Common myeloid progenitor, CD34-positive (primary cell): Measurements from ENCODE around the gene TREM1.

Experiments used
- CTCF ChIA-PET: fragments of 350-600 bp; sonication (Branson Sonifier 250); formaldehyde crosslinking; loops from one replicate; lab custom pipeline; 2021; ENCODE audit warnings: antibody characterized with exemption; lab: Charles Lee
- POLR2A ChIA-PET: fragments of 350-600 bp; sonication (Branson Sonifier 250); formaldehyde crosslinking; loops from one replicate; lab custom pipeline; 2021; ENCODE audit warnings: antibody characterized with exemption; lab: Charles Lee
- DNase-seq, 3 donors: peaks; one replicate each; pipeline versions ENCODE4 v3.0.0 to v3.0.0-alpha.2; 2013
- H3K27ac ChIP-seq, 2 experiments: 1 replicate in 1 of 2; 2 replicates in 1 of 2; pipeline ENCODE4 v1.7.0; 2013; ENCODE audit warnings: inconsistent platforms in 2 of 2, low read length in 2 of 2, mild to moderate bottlenecking in 2 of 2, low read depth in 1 of 2, moderate library complexity in 1 of 2; ENCODE audit not compliant: severe bottlenecking in 2 of 2, insufficient read depth in 1 of 2, poor library complexity in 1 of 2
- H3K27me3 ChIP-seq, 5 experiments: replicated peaks in 2 of 5; 1 replicate in 3 of 5; 2 replicates in 2 of 5; pipeline versions ENCODE4 v1.6.1 to v1.7.0; 2013; ENCODE audit warnings: low read length in 4 of 5, mild to moderate bottlenecking in 2 of 5, moderate library complexity in 2 of 5, inconsistent platforms in 1 of 5; ENCODE audit not compliant: insufficient read depth in 5 of 5, control insufficient read depth in 4 of 5
- H3K36me3 ChIP-seq, 4 experiments: 1 replicate in 2 of 4; 2 replicates in 2 of 4; pipeline versions ENCODE4 v1.6.1 to v1.7.0; 2013; ENCODE audit warnings: low read length in 3 of 4, control low read depth in 1 of 4, mild to moderate bottlenecking in 1 of 4; ENCODE audit not compliant: control insufficient read depth in 4 of 4, insufficient read depth in 4 of 4
- H3K4me1 ChIP-seq, 4 experiments: 1 replicate in 3 of 4; 2 replicates in 1 of 4; pipeline versions ENCODE4 v1.6.1 to v1.7.1; 2013; ENCODE audit warnings: low read length in 3 of 4, mild to moderate bottlenecking in 3 of 4, control low read depth in 1 of 4, inconsistent platforms in 1 of 4, moderate library complexity in 1 of 4; ENCODE audit not compliant: control insufficient read depth in 4 of 4, insufficient read depth in 4 of 4; ENCODE audit errors: control extremely low read depth in 1 of 4
- H3K4me3 ChIP-seq, 7 experiments: 1 replicate in 4 of 7; 2 replicates in 3 of 7; pipeline versions ENCODE4 v1.5.1 to v1.7.0; 2013; ENCODE audit warnings: mild to moderate bottlenecking in 7 of 7, low read length in 6 of 7, moderate library complexity in 6 of 7, inconsistent platforms in 2 of 7, low read depth in 2 of 7, control low read depth in 1 of 7; ENCODE audit not compliant: insufficient read depth in 4 of 7, control insufficient read depth in 1 of 7; ENCODE audit errors: extremely low read depth in 1 of 7
- H3K9me3 ChIP-seq, 5 experiments: 1 replicate in 4 of 5; 2 replicates in 1 of 5; pipeline versions ENCODE4 v1.6.1 to v1.7.1; 2013; ENCODE audit warnings: low read length in 4 of 5, mild to moderate bottlenecking in 2 of 5, inconsistent platforms in 1 of 5, low read depth in 1 of 5, moderate library complexity in 1 of 5; ENCODE audit not compliant: control insufficient read depth in 4 of 5, insufficient read depth in 2 of 5; ENCODE audit errors: control extremely low read depth in 1 of 5
- WGBS: methylation state at CpG from one replicate; pipeline ENCODE4 v1.1.5; 2013; ENCODE audit not compliant: insufficient coverage; 5-methylcytosine and 5-hydroxymethylcytosine counted together

Gene TREM1

DNA sequence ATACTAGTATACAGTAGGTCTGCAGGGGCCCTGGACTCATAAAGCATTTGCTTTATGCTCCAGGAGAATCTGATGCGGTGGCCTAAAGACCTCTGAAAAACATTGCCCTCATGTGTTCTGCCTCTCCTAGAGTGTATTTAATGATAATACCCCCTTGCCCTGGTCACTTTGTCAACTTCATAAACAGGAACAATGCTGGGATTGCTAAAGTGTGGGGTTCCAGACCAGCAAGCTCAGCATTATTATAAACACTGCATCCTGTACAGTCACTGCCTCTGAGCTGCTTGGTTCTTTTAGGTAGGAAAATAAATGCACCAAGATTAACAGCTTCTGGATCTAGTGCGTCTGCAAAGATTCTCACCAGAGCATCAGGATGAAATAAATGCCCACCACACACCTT, 12.2 kb downstream of the TREM1 start:
- Histone ChIP-seq H3K36me3 (no peaks in the 10 kb centered on the region), H3K27me3 (no peaks in the 10 kb centered on the region), H3K4me3 (no peak overlapping the region), H3K4me1 (peaks cover 6 to 32% (median 20%) of the 10 kb centered on the region in 4 experiments), H3K9me3 (no peaks in the 10 kb centered on the region), H3K27ac (no peak overlapping the region)
- POLR2A ChIA-PET, result no interaction called here
- WGBS, result 80% methylated on average over 1 of the region's 2 CpGs
- DNase-seq, result no peak
- CTCF ChIA-PET, result interaction anchor here (0.9 to 1.1 kb wide), 2 partner anchors 46 to 75 kb away, joined by 3 to 4 read pairs; no protein-coding TSS in a partner anchor

DNA sequence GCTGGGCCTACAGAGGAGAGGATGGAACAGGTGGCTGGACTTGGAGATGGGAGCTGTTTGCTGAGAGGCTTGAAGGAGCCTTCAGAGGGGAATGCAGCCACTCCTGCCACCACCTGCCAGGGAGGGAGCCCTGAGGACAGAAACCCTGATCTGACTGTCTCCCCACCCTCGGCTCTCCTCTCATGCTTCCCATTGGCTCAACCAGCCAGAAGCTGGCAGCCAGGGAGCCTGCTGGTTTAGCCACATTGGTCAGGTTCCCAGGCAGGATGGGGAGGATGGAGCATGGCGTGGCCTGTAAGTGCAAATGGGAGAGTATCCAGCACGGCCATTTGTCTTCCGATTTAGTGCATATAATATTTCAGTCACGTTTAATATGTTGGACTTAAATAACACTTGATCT, 12.8 kb downstream of the TREM1 start:
- Histone ChIP-seq H3K27me3 (no peaks in the 10 kb centered on the region), H3K36me3 (no peaks in the 10 kb centered on the region), H3K4me1 (peaks cover 6 to 27% (median 16%) of the 10 kb centered on the region in 4 experiments), H3K4me3 (no peak overlapping the region), H3K9me3 (no peaks in the 10 kb centered on the region), H3K27ac (no peak overlapping the region)
- POLR2A ChIA-PET, result no interaction called here
- CTCF ChIA-PET, result interaction anchor here (1.1 kb wide), 1 partner anchor 46 kb away, joined by 3 read pairs; no protein-coding TSS in a partner anchor
- WGBS, result 100% methylated on average over 2 of the region's 5 CpGs
- DNase-seq, result no peak

DNA sequence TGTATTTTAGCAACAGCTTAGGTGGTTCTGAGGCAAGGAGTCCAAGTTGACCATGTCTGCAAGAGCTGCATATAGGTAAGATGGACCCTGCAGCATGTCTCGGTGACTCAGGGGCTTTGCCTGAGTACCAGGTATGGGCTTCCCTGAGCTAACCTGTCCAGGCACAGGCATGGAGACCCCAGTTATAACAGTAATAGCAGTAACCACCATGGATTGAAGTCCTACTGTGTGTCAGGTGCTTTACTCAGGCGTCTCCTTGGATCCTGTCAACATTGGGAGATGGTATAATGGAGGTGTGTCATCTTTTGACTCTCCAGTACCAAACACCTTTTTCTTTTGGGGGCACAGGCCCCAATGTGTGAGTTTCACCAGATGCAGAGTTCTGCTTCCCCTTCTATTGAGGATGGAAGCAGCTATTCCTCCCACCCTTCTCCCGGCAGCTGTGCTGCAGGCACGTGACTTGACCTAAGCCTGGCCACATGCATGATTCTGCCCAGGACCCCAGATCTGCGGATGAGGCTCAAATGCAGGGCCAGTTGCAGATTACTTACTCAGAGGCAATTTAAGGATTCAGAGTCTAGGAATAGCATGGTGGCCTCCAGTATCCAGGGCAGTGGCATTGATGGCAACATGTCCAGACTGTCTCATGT, 13.8 kb downstream of the TREM1 start:
- ChIA-PET CTCF (interaction anchor here (1.1 to 1.4 kb wide), 3 partner anchors 51 to 72 kb away, joined by 3 read pairs; partner anchors contain the start of gene TREML2), POLR2A (no interaction called here)
- Histone ChIP-seq H3K36me3 (no peaks in the 10 kb centered on the region), H3K27me3 (no peaks in the 10 kb centered on the region), H3K9me3 (no peaks in the 10 kb centered on the region), H3K4me1 (peaks cover 6 to 22% (median 14%) of the 10 kb centered on the region in 4 experiments), H3K4me3 (no peak overlapping the region), H3K27ac (no peak overlapping the region)
- no peak for DNase-seq
- 92% methylated on average over 4 of the region's 5 CpGs for WGBS

DNA sequence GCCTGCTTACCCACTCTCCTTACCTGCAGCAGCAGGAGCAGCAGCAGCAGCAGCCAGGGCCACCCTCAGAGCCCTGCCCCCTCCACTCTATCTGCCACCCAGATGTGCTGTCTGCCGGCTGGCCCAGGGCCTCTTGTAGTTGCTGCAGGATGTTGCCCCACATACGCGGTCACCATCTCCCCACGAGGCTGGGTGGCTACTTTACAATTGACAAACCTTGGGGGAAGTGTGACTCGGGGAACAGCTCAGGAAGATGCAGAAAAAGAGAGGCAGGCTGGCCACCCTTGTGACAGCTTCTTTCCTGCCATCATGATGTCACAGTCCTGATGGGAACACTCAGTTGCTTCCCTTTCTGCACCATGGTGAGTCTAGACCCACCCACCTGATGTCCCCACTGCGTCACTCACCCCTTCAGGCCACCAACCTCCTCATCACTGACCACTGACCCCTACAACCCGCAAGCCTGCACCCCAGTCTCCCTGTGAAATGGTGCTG, 14.5 kb downstream of the TREM1 start:
- ChIA-PET POLR2A (no interaction called here), CTCF (interaction anchor here (1.1 to 1.4 kb wide), 3 partner anchors 50 to 71 kb away, joined by 3 read pairs; partner anchors contain the start of gene TREML2)
- Histone ChIP-seq H3K4me1 (peaks cover 6 to 22% (median 12%) of the 10 kb centered on the region in 4 experiments), H3K9me3 (no peaks in the 10 kb centered on the region), H3K27ac (no peak overlapping the region), H3K4me3 (peak overlapping the region in 1 of 7 experiments; percentile 17), H3K27me3 (no peaks in the 10 kb centered on the region), H3K36me3 (no peaks in the 10 kb centered on the region)
- peak; percentile 51 to 90 (median 89) for DNase-seq
- 43% methylated on average over 6 of the region's 7 CpGs for WGBS

DNA sequence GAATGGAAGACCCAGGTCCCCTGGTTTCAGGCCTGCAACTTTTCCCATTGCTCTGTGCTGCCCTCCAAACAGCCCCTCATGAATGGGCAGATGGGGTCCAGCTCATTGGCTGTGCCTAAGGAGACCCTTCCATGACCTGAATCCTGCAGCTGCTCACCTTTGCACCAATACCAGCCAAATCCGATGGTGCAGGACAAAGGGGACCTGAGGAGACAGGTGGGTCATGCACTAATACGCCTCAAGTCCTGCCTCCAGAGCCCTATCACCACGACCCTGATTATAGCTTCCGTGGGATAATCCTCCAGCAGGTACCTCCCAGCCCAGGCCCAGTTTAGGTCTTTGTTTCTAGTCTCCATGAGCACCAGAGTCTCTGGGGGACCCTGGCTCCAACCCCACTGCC, 16.8 kb downstream of the TREM1 start:
- POLR2A ChIA-PET, result no interaction called here
- CTCF ChIA-PET, result interaction anchor here (1.2 to 1.5 kb wide), 3 partner anchors 9 to 87 kb away, joined by 3 to 8 read pairs (median 4); no protein-coding TSS in a partner anchor
- H3K27ac ChIP-seq, result no peak overlapping the region
- H3K4me1 ChIP-seq, result peaks cover 6 to 19% (median 12%) of the 10 kb centered on the region in 4 experiments
- 100% methylated on average over 4 of the region's 4 CpGs for WGBS
- H3K27me3 ChIP-seq, result no peaks in the 10 kb centered on the region
- no peak for DNase-seq
- no peaks in the 10 kb centered on the region for H3K36me3 ChIP-seq
- H3K4me3 ChIP-seq, result no peak overlapping the region
- H3K9me3 ChIP-seq, result no peaks in the 10 kb centered on the region

DNA sequence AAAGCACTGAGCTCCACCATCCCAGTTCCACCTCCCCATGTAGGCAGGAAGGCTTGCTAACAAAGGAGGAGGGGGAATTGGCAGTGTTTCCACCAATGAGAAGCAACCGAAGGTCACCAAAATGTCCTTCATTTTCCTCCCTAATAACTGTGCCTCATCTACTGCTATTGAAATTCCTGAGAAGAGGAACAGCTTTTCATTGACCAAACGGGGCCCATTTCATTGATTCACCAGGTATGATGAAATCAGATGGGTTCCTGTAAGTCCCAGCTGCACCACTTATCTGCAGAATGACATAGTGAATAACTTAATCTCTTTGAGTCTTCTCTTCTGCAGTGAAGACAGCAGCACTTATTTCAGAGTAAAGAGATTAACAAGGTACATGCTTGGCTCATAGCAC, 17.3 kb downstream of the TREM1 start:
- no peaks in the 10 kb centered on the region for H3K9me3 ChIP-seq
- CTCF ChIA-PET, result interaction anchor here (1.2 to 1.5 kb wide), 3 partner anchors 9 to 86 kb away, joined by 3 to 8 read pairs (median 4); no protein-coding TSS in a partner anchor

DNA sequence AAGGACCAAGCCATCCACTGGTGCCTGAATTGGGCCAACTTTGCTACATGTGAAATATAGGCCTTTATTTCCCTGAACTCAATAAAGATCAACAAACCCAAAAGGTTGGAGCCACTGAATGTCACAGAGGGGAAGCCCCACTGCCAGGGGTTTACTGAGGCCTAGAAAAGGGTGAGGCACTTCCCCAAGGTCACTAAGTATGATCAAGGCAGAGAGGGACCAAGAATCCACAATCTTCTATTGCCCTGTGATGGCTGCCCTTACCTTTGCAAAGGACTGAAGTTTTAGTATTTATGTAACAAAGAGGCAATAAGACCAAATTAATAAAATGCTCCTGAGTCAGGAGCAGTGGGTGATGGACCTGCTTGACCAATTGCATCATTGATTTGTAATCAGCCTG, 18.0 kb downstream of the TREM1 start:
- POLR2A ChIA-PET, result interaction anchor here (0.6 kb wide), 1 partner anchor 40 kb away, joined by 5 read pairs; no protein-coding TSS in a partner anchor
- Histone ChIP-seq H3K27ac (no peak overlapping the region), H3K4me1 (peaks cover 6 to 18% (median 12%) of the 10 kb centered on the region in 4 experiments), H3K4me3 (no peak overlapping the region), H3K27me3 (no peaks in the 10 kb centered on the region), H3K36me3 (no peaks in the 10 kb centered on the region), H3K9me3 (peaks cover 0 to 4% (median 2%) of the 10 kb centered on the region in 5 experiments)
- DNase-seq, result no peak
- CTCF ChIA-PET, result interaction anchor here (1.2 kb wide), 1 partner anchor 18 kb away, joined by 4 read pairs; no protein-coding TSS in a partner anchor

More for the DNA sequence above, 17.3 kb downstream of the TREM1 start:
- Histone ChIP-seq H3K4me1 (peaks cover 6 to 18% (median 12%) of the 10 kb centered on the region in 4 experiments), H3K27ac (no peak overlapping the region), H3K36me3 (no peaks in the 10 kb centered on the region), H3K4me3 (no peak overlapping the region), H3K27me3 (no peaks in the 10 kb centered on the region)
- WGBS, result 100% methylated on average over 1 of the region's 2 CpGs
- POLR2A ChIA-PET, result interaction anchor here (0.6 kb wide), 1 partner anchor 39 kb away, joined by 5 read pairs; no protein-coding TSS in a partner anchor
- no peak for DNase-seq
